Osteoblast (primary cell): ENCODE measurements around the gene ADAMTS16. TPM values are rescaled to one million over a fixed set of nuclear protein-coding genes. Genes with fewer than 3 reads are reported as not detected.

ENCODE experiments used
- DNase-seq: peaks from one replicate; pipeline ENCODE4 v3.0.0; 2011; ENCODE audit warnings: low spot score, mixed read lengths; ENCODE audit not compliant: insufficient read length; ENCODE audit errors: missing footprints
- H2AFZ ChIP-seq: 2 replicates; pipeline ENCODE4 v1.6.0; 2011; ENCODE audit warnings: mild to moderate bottlenecking, low read length
- H3K27ac ChIP-seq: 2 replicates; pipeline ENCODE4 v1.5.1; 2011; ENCODE audit warnings: mild to moderate bottlenecking, low read depth, low read length, moderate library complexity
- H3K27me3 ChIP-seq: 2 replicates; pipeline ENCODE4 v1.6.0; 2012; ENCODE audit warnings: mild to moderate bottlenecking, control low read depth, inconsistent platforms, low read length, moderate library complexity; ENCODE audit not compliant: insufficient read depth
- H3K36me3 ChIP-seq: 2 replicates; pipeline ENCODE4 v1.5.1; 2011; ENCODE audit warnings: mild to moderate bottlenecking, low read length, control low read depth, moderate library complexity; ENCODE audit not compliant: insufficient read depth
- H3K4me1 ChIP-seq: 2 replicates; pipeline ENCODE4 v1.5.1; 2011; ENCODE audit warnings: mild to moderate bottlenecking, low read length, control low read depth, moderate library complexity; ENCODE audit not compliant: insufficient read depth
- H3K4me2 ChIP-seq: 2 replicates; pipeline ENCODE4 v1.6.0; 2011; ENCODE audit warnings: mild to moderate bottlenecking, low read length; ENCODE audit not compliant: insufficient read depth
- H3K4me3 ChIP-seq: fragments of 200-600 bp; sonication (generic); 3 replicates; pipeline ENCODE4 v1.5.1; 2012; ENCODE audit warnings: mild to moderate bottlenecking, low read length, inconsistent platforms; ENCODE audit not compliant: insufficient read depth
- H3K79me2 ChIP-seq: 2 replicates; pipeline ENCODE4 v1.6.0; 2012; ENCODE audit warnings: mild to moderate bottlenecking, low read length, control low read depth, inconsistent platforms; ENCODE audit not compliant: insufficient read depth
- H3K9me3 ChIP-seq: 2 replicates; pipeline ENCODE4 v1.5.1; 2011; ENCODE audit warnings: low read depth, low read length, control low read depth
- H4K20me1 ChIP-seq: 2 replicates; pipeline ENCODE4 v1.6.0; 2012; ENCODE audit warnings: mild to moderate bottlenecking, low read length, control low read depth; ENCODE audit not compliant: insufficient read depth
- total RNA-seq: library from RNA; depleted of rRNA; stranded (reverse); fragments of >200 nt; gene quantifications from 2 replicates; pipeline ENCODE4 v1.2.3, GENCODE V29; 2012
- TF ChIP-seq, protein P1 (sequence below): IDR thresholded peaks from 2 replicates; pipeline ENCODE4 v1.5.1; 2011; ENCODE audit warnings: mild to moderate bottlenecking, low read depth, low read length, moderate library complexity; ENCODE audit errors: extremely low read depth

Gene ADAMTS16
- total RNA-seq, 1 donor: 1.4 TPM

GRCh38 chr5:5235685-5236084, 95.6 kb downstream of the ADAMTS16 start:
- Histone ChIP-seq H3K4me1 (no peaks in the 10 kb centered on the region), H2AFZ (no peak overlapping the region), H3K36me3 (no peaks in the 10 kb centered on the region), H3K4me2 (no peak overlapping the region), H3K4me3 (no peak overlapping the region), H4K20me1 (no peaks in the 10 kb centered on the region), H3K79me2 (no peaks in the 10 kb centered on the region), H3K27me3 (no peaks in the 10 kb centered on the region), H3K27ac (no peak overlapping the region), H3K9me3 (no peaks in the 10 kb centered on the region)
- DNase-seq: no peak
- TF ChIP-seq, protein P1, sequence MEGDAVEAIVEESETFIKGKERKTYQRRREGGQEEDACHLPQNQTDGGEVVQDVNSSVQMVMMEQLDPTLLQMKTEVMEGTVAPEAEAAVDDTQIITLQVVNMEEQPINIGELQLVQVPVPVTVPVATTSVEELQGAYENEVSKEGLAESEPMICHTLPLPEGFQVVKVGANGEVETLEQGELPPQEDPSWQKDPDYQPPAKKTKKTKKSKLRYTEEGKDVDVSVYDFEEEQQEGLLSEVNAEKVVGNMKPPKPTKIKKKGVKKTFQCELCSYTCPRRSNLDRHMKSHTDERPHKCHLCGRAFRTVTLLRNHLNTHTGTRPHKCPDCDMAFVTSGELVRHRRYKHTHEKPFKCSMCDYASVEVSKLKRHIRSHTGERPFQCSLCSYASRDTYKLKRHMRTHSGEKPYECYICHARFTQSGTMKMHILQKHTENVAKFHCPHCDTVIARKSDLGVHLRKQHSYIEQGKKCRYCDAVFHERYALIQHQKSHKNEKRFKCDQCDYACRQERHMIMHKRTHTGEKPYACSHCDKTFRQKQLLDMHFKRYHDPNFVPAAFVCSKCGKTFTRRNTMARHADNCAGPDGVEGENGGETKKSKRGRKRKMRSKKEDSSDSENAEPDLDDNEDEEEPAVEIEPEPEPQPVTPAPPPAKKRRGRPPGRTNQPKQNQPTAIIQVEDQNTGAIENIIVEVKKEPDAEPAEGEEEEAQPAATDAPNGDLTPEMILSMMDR: no peak

- H3K4me1 ChIP-seq: no peaks in the 10 kb centered on the region
- TF ChIP-seq, protein P1: no peak
- no peaks in the 10 kb centered on the region for H3K9me3 ChIP-seq
- no peak overlapping the region for H2AFZ ChIP-seq
- no peak overlapping the region for H3K4me2 ChIP-seq
- no peaks in the 10 kb centered on the region for H4K20me1 ChIP-seq
- no peaks in the 10 kb centered on the region for H3K27me3 ChIP-seq
- H3K79me2 ChIP-seq: no peaks in the 10 kb centered on the region
- DNase-seq: no peak
- no peaks in the 10 kb centered on the region for H3K36me3 ChIP-seq
- no peak overlapping the region for H3K27ac ChIP-seq
- no peak overlapping the region for H3K4me3 ChIP-seq
Observed at GRCh38 chr5:5239191-5239590, 99.1 kb downstream of the ADAMTS16 start.

GRCh38 chr5:5240234-5240633, 100.1 kb downstream of the ADAMTS16 start:
- Histone ChIP-seq H3K36me3 (no peaks in the 10 kb centered on the region), H3K27me3 (no peaks in the 10 kb centered on the region)
- no peak for DNase-seq

DNA sequence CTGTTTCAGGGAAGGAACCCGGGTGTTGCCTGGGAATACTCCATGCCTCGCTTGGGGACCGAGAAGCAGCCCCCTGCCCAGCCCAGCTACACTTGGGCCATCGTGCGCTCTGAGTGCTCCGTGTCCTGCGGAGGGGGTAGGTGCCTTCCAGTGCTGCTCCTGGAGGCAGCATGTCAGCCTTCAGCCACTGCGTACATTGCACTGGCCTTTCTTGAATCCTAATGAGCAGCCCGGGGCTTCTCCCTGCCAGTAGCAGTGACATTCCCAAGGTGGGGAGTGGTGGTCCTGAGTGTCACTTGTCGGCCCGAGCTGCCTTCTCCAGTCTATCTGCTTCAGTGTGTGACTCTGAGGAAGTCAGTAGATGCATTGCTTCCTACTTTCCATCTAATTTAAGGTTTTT, 101.9 kb downstream of the ADAMTS16 start:
- Histone ChIP-seq H2AFZ (no peak overlapping the region), H3K36me3 (no peaks in the 10 kb centered on the region), H3K27ac (no peak overlapping the region), H3K4me2 (no peak overlapping the region), H3K4me3 (no peak overlapping the region), H4K20me1 (no peaks in the 10 kb centered on the region), H3K4me1 (no peaks in the 10 kb centered on the region), H3K27me3 (no peaks in the 10 kb centered on the region), H3K79me2 (no peaks in the 10 kb centered on the region), H3K9me3 (no peaks in the 10 kb centered on the region)
- TF ChIP-seq, protein P1: no peak
- DNase-seq: no peak

More at GRCh38 chr5:5240234-5240633, 100.1 kb downstream of the ADAMTS16 start:
- Histone ChIP-seq H3K4me2 (no peak overlapping the region), H3K79me2 (no peaks in the 10 kb centered on the region), H4K20me1 (no peaks in the 10 kb centered on the region), H2AFZ (no peak overlapping the region), H3K4me1 (no peaks in the 10 kb centered on the region), H3K9me3 (no peaks in the 10 kb centered on the region), H3K4me3 (no peak overlapping the region), H3K27ac (no peak overlapping the region)
- TF ChIP-seq, protein P1: no peak
